Stimulated activated CD4-positive, alpha-beta T cell treated with anti-CD3 and anti-CD28 coated beads, Interleukin-1b, Interleukin-23, amount 100 ng/mL, for 4 hours (primary cell): ENCODE data around the gene NPRL2.

Source experiments
- DNase-seq, 2 donors: peaks; one replicate each; pipeline ENCODE4 v3.0.0-alpha.2; 2020; ENCODE audit warnings: low read depth in 2 of 2

The NPRL2 gene

DNA sequence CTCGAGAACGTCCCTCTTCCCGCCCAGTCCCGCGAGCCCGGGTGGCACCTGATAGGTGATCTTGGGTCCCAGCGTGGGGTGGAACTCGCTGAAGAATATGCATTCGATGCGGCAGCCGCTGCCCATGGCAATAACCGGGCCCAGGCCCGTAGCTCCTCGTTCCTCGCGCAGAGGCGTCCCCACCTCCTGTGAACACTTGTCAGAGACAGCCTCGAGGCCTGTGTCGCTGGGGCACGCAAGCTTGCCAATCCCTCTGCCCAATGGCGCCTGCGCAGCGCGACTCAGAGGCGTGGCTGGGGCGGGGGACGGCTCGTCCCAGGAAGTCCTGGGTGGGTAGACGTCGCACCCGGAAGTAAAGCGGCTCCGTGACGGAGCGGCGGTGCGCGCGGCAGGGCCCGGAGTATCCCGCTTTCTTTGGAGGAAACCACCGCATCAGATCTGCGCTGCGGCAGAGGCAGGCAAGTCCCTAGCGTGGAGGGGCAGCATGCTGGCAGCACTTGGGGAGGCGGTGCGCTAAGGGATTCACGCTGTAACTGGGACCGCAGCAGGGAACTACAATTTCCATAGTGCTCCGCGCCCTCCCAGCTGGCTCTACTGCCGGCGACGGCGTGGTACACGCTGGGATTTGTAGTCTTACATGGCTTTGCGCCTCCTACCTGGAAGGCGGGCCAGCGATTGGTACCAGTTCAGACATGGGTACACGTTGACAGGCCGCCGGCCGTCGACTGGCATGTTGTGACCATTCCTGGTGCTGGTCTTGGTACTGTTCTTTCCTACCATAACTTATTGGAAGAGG is at the start of gene NPRL2, which contains the start of gene CYB561D2:
NPRL2 (minus strand) TSS at position 249 of the 796 bp plus-strand sequence; CDS start at position 126, 123 bp downstream.
CYB561D2 (plus strand) TSS at position 336 of the 796 bp plus-strand sequence. CDS start 572 bp downstream, outside the sequence.
- peak; percentile 97 to 99 for DNase-seq

- no peak for DNase-seq
Measured at GRCh38 chr3:50396502-50396901, 45.9 kb upstream of the NPRL2 start.

- DNase-seq: no peak
Measured at GRCh38 chr3:50395070-50395860, 44.7 kb upstream of the NPRL2 start.

DNA sequence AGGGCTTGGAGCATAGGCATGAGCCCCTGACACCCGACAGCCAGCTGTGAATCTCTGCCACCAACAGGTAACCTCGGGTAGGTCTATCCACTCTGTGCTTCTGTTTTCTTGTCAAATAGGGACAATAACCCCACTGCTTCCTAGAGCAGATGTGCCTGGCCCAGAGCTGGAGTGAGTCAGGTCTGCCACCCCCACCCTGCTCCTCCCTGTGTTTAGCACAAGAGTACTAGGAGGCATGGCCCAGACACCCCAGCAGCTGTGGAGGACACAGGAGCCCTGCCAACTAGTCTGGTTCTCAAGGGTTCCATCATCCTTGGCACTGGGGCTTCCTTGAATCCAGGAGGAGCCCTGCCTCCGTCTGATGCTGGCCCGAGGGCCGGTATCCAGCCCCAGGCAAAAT is 42.5 kb upstream of the NPRL2 start:
- no peak for DNase-seq

GRCh38 chr3:50392101-50392715 is 41.6 kb upstream of the NPRL2 start:
- DNase-seq: no peak

GRCh38 chr3:50390508-50391224 is 40.1 kb upstream of the NPRL2 start:
- DNase-seq: no peak

DNA sequence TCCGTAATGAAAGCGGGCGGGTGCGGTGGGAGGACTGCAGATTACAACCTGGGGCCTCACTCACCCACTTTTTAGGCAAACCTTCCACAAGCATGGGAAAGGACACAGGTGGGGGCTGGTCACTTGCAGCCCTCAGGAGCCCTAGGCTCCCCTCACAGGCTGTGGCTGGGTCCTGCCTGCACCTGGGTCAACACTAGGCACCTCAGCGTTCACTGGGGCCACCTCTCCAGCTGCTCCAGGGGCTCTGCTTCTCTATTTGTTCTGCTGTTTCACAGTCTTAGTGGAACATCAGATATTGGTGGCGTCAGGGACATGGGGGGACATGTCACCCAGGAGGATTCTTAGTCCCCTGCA is 38.8 kb upstream of the NPRL2 start:
- no peak for DNase-seq

- no peak for DNase-seq
Measured at GRCh38 chr3:50388720-50389413, 38.3 kb upstream of the NPRL2 start.

DNA sequence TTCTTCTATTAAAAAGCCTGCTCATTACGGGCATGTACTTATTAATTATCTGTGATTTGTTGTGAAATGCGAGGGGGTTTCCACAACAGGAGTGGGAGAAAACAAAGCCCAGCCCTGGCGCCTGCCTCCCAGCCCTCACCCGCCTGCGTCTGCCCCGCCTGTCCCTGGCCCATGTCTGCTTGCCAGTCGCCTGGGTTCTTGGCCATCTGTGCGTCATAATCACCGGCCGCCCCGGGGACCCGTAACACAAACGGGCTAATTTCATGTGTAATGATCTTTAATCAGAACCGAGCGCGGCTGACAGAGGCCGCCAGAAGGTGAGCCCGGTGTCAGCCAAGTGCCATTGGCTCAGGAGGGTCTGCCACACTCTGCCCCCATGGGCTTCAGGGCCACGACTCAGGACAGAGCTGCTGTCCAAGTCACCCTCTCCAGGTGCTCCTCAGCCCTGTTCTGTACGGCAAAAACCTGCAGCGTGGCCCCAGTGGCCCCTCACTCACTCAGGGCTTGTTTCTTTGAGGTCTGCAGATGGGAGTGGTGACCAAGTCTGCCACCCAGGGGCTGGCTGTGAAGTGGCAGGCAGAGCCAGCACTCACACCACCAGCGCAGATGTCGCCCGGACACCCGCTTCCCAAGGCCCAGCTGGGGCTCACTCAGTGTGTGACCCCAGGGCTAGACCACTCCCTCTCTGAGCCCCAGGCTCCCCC is 37.6 kb upstream of the NPRL2 start:
- DNase-seq: no peak

- no peak for DNase-seq
Measured at GRCh38 chr3:50385754-50386153, 35.2 kb upstream of the NPRL2 start.

- no peak for DNase-seq
Measured at GRCh38 chr3:50383750-50384149, 33.2 kb upstream of the NPRL2 start.

- no peak for DNase-seq
Measured at GRCh38 chr3:50382722-50383121, 32.1 kb upstream of the NPRL2 start.

DNA sequence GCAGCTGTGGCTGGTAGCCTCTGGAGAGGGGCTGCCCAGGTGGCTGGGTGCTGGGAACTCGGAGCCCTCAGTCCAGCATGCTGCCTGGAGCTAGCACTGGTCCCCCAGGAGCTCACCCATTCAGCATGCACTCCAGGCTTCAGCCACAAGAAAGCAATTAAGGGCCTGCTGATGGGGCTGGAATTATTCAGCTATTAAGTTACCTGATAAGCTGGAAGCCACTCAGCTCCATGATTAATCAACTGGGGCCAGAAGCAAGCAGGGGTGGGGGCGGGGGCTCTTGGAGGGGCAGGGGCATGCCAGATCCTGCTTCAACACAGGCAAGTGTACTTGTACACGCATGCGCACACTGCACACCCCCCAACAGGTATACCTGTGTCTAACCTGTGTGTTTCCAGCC is 30.8 kb upstream of the NPRL2 start:
- DNase-seq: no peak

- DNase-seq: no peak
Measured at GRCh38 chr3:50380405-50381085, 30.0 kb upstream of the NPRL2 start.

DNA sequence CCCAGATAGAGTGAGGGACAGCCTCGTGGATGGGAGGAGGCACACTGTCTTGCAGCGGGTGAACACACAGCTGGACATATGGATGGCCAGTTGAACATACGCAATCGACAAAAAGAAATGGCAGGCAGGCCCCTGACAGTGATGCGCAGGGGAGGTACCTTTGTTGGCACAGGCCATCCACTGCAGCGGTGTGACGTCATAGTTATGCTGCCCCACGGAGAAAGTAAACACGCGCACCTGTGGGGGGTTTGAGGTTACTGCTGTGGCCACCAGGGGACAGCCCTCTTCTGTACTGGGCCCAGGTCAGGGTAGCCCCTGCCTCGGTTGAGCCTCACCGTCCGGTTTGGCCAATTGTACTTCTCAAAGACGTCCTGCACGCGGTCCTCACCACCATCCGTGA is 28.2 kb upstream of the NPRL2 start:
- DNase-seq: no peak

- no peak for DNase-seq
Measured at GRCh38 chr3:50378024-50378423, 27.4 kb upstream of the NPRL2 start.

GRCh38 chr3:50375258-50375931 is 24.8 kb upstream of the NPRL2 start:
- DNase-seq: no peak

- DNase-seq: no peak
Measured at GRCh38 chr3:50374363-50375257, 24.0 kb upstream of the NPRL2 start.
